GM12892 (cell line): ENCODE data around the gene EPHA4.

Experiments used
- POLR2A ChIP-seq: IDR thresholded peaks from 2 replicates; pipeline ENCODE4 v1.6.1; 2011; ENCODE audit warnings: low read depth, low read length, control low read depth
- POLR2AphosphoS5 ChIP-seq: IDR thresholded peaks from 2 replicates; pipeline ENCODE4 v1.6.1; 2011; ENCODE audit warnings: low read depth, low read length, control low read depth
- TAF1 ChIP-seq: IDR thresholded peaks from 2 replicates; pipeline ENCODE4 v1.6.1; 2011; ENCODE audit warnings: low read depth, mild to moderate bottlenecking, control low read depth, low read length, borderline replicate concordance

DNA sequence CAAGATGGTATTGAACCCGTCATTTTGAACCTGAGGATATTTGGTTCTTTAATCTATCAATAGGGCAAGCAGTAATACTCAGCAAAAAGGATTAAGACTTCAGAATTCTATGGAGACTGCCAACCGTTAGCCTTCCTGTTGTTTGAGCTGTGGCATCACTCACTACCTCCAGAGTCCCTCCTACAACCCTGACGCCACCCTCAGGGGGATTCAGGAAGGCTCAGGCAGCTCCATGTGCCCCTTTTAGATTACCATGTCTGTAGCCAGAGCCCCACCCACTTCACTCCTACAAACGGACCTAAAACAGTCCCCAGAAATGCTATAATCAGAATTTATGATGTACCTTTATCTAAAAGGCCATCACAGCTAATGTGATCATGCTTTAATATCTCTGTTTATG, 172.9 kb downstream of the EPHA4 start:
- TF ChIP-seq POLR2A (no peak), POLR2AphosphoS5 (no peak), TAF1 (no peak)
